Transverse colon (tissue), 4 donors: ENCODE measurements around the gene FOXR1.

Experiments used
- CTCF ChIP-seq, 5 experiments: fragments of 200-600 bp in 3 of 5; fragments of 450-650 bp in 2 of 5; sonication (generic) in 3 of 5; IDR thresholded peaks; 1 replicate in 2 of 5; 2 replicates in 3 of 5; pipeline ENCODE4 v1.5.1; 2016 to 2017; ENCODE audit warnings: antibody characterized with exemption in 5 of 5, inconsistent platforms in 3 of 5, mild to moderate bottlenecking in 2 of 5, moderate library complexity in 1 of 5
- EP300 ChIP-seq: sonication (generic); formaldehyde crosslinking; IDR thresholded peaks from one replicate; pipeline ENCODE4 v1.6.1; 2017; ENCODE audit warnings: antibody characterized with exemption, low read depth
- POLR2A ChIP-seq: fragments of 450-650 bp; IDR thresholded peaks from one replicate; pipeline ENCODE4 v1.6.1; 2016; ENCODE audit warnings: antibody characterized with exemption, mild to moderate bottlenecking, moderate library complexity
- POLR2AphosphoS5 ChIP-seq, 3 donors: sonication (generic); formaldehyde crosslinking; IDR thresholded peaks; one replicate each; pipeline ENCODE4 v1.6.1; 2016; ENCODE audit warnings: antibody characterized with exemption in 3 of 3

- TF ChIP-seq CTCF (IDR thresholded peaks at IDR 0.05) (no peak), POLR2A (no peak), POLR2AphosphoS5 (IDR thresholded peaks at IDR 0.05) (no peak), EP300 (no peak)
These were observed 29.3 kb downstream of the FOXR1 start for GRCh38 chr11:119000906-119001305.
